ENCODE results near the gene LY86.

The LY86 gene

DNA sequence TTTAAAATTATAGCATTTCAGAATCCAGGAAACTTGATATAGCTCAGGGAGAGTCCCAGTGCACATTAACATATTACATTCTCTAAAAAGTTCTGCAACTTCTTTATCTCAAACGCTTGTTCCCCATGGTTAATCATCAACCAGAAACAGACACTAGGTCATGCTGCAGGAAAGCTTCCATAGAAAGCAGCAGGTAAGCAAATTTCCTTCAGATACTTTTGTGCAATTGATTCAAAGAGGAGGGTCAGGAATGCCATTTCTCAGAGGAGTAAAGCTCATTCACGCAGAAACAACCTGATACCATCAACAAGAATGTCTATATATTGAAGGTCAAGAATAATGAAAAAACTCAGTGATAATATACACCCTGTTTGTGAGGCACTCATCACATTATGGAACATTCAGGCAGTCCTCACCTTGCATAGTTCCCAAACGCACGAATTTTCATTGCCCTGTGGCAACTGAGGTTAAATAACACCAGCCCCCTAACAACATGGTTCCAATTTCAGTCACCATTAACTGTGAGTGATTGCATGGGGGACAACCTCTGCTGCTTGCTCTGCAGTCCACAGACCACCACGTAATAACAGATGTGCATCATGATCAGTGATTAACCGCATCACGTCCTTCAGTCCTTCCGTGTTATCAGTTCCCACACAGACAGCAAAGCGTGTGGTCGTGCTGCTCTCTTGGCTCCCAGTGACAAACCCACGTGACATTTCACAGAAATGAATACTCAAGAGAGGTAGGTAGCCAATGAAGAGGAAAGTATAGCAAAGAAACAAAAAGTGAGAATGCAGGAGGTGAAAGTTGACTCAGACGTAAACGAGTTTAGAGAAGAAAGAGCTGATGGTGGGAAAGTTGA is 95.7 kb downstream of the LY86 start:
- no peak for DNase-seq

DNA sequence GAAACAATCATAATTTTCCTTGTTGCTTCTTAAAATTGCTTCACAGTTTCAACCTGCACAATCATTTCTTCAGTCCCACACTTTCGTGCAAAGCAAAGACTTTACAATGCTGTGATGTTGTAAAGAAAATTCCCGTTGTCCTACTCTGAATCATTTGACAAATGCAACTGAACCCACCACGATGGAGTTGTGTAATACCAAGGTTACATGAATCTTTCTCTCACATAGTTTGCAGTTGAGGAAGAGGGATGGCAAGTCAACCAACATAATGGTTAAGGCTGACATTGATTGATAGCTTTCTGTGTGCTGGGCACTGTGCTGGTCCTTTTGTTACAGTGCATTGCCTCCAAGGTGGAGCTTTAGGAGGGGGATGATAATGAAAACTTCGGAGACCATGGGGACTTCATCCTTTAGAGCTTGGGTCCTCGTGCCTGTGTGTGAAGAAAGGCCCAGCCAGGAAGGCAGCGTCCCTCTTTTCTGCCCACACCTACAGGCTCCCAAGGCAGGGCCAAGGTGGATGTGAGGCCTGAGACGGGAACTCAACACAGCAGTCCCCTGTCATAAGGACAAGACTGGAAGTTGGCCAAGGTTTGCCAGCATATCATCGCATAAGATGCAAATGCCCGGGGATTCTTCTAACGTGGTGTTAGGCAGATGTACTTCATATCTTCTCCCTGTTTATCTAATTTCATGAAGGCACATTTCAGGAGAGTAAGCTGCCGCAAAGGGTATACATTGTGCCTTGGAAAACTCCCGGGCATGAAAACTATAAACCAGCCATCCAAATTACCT is 96.9 kb downstream of the LY86 start:
- no peak for DNase-seq

- no peak for DNase-seq
These were observed 97.7 kb downstream of the LY86 start for GRCh38 chr6:6686176-6686575.

- DNase-seq, result no peak
These were observed 98.5 kb downstream of the LY86 start for GRCh38 chr6:6686748-6687601.

DNA sequence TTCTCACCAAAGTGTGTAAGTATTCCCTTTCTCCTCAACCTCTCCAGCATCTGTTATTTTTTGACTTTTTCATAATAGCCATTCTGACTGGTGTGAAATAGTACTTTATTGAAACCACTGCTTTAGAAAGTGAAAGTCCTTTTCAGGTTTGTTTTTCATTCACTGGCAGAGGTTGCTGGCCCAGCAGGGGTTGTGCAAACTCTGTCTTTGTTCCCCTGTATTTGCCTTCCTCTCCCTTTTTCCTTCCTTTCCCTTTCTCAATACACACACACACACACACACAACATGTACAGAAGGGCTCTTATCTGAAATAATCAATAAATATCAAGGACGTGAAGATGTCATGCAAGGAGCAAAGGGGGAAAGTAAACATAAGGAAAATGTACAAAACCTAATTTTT is 99.8 kb downstream of the LY86 start:
- DNase-seq, result no peak

DNA sequence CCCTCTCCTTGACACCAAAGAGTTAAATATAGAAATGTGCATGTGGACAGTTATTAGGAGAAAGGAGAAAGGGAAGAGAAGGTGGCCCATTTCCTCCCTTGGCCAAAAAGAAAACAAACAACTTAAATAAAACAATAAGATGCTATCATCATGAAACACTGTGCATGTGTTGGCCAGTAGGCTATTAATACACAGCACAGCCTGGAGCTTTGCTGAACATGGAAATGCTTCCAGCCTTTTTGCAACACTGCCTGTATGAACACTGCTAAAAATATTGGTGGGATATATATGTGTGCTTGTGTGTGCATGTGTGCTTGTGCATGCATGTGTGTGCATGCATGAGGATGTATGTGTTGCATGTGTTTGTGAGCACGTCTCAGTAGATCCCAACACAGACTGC is 100.4 kb downstream of the LY86 start:
- DNase-seq, result no peak

GRCh38 chr6:6689400-6690143 is 101.1 kb downstream of the LY86 start:
- no peak for DNase-seq

DNA sequence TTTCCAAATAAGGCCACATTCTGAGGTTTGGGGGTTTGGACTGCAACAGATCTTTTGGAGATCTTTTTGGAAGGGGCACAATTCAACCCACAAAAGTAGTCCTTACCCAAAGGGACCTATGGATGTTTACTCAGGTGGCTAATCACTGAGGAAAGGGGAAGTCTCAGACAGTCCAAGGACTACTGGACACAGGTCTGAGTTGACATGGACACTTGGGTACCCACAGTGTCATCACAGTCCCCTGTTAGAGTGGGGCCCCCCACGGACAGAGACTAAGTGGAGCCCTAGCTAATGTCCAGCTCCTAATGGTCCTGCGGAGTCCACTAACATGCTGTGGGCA is 101.6 kb downstream of the LY86 start:
- no peak for DNase-seq

- DNase-seq, result no peak
These were observed 105.9 kb downstream of the LY86 start for GRCh38 chr6:6694368-6694780.

DNA sequence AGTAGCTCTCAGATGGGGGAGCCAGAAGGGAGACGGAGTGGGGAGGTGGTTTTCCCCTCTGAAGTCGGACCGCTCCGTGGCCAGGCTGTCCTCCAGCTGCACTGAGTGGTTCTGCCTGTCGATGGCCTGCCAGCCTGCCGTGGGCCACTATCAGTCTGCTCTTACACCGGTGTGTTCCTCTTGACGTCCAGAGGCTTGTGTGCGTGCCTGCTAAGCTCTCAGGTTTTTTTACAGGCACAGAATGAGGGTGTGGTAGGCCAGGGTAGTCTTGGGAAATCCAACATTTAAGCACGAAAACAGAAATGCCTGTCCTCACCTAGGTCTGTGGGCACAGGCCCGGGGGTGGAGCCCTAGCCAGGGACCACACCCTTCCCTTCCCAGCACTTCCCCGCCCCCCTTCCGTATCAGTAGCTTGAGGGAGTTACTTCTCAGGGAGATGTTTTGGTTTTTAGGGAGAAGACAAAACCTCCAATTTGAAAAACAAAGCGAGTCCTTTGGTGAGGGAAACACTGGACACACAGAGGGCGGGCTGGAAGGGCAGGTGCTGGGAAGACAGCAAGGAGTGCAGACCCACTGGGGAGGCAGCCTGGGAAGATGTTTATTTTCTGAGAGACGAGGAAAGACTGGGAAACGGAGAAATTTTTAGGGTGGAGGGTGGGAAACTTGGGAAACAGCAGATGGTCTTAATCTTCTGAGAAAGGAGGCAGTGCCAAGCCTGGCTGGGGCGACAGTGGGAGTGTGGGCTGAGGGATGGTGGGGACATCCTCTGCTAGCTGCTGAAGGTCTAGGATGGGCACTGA is 106.5 kb downstream of the LY86 start:
- no peak for DNase-seq

- DNase-seq, result no peak
These were observed 107.2 kb downstream of the LY86 start for GRCh38 chr6:6695625-6696276.

DNA sequence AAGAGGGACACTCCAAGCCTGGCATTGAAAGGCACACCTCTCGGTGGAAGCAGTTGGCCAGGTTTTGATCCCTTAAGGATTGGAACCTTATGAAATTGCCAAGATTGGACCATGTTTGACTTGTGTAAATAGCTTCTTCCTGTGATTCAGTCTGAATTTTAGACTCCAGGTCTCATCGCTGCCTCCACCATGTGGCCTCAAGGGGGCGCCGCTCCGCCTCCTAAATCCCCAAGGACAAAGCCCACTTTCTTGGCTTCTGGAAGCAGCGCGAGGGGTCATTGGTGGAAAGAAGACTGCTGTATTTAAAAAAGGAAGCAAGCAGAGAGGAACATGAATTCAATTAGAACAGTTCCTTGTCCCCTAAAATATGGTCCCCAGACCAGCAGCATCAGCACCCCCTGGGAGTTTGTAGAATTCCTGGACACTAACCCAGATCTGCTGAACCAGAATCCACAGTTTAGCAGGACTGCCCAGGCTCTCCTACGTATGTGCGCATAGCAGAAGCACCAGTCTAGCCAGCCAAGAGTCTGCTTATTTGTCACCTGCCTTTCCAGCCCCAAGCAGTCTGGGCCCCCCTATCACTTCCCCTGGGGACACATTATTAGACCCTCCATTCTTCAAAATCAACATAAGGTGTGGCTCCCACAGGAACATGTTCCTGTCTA is 108.5 kb downstream of the LY86 start:
- no peak for DNase-seq

- DNase-seq, result no peak
These were observed 109.1 kb downstream of the LY86 start for GRCh38 chr6:6697620-6698019.

DNA sequence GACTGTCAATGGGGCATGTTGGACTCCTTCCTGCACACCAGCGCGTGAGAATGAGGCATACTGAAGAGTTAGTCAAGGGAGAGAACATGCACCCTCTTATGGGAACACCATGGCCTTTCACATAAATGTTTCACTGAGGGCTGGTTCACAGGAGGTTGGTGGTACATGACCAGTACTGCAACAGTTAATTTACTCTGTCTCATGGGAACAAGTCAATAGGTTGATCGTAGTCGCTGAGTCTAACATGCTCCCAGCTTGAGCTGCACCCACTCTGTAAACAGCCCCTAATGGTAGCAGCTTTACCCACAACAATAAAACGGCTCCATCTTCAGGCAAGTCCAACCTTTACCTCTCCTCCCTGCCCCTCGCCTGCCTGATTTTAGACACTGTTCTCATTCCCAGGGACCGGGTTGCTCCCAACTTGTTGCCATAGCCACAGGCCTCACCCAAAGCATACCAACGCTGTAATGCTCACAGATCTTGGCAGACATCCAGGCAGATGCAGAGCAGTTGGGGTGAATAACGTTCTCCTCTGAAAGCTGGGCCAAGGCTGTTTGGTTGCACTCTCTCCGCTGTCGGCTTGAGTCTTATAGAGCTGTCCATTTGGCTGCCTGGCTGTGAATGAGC is 111.3 kb downstream of the LY86 start:
- no peak for DNase-seq

GRCh38 chr6:6700407-6701270 is 112.1 kb downstream of the LY86 start:
- no peak for DNase-seq

GRCh38 chr6:6701864-6702263 is 113.3 kb downstream of the LY86 start:
- no peak for DNase-seq

- no peak for DNase-seq
These were observed 115.2 kb downstream of the LY86 start for GRCh38 chr6:6703699-6704098.

Data from activated effector memory CD4-positive, alpha-beta T cell treated with Interleukin-2 at 50 U/mL for 16 hours (primary cell).